ENCODE results near the gene KRTAP6-2.

- no peak for TF ChIP-seq CTCF (IDR thresholded peaks at IDR 0.05)
- TF ChIP-seq USF2 (IDR thresholded peaks at IDR 0.05) = no peak
- TF ChIP-seq MYC (IDR thresholded peaks at IDR 0.05; ENCODE audit: borderline replicate concordance, low read length) = no peak
- TF ChIP-seq RCOR1 (IDR thresholded peaks at IDR 0.05; ENCODE audit: low read depth, low read length) = no peak
- no peak for TF ChIP-seq POLR2A (IDR thresholded peaks at IDR 0.05; ENCODE audit: low read length)
- no peak for TF ChIP-seq HDAC2 (IDR thresholded peaks at IDR 0.05)
- TF ChIP-seq FOSL2 (IDR thresholded peaks at IDR 0.05) = no peak
- TF ChIP-seq FOSL2 (CRISPR knock-in tag; IDR thresholded peaks at IDR 0.05) = no peak
- no peak for TF ChIP-seq JUN (IDR thresholded peaks at IDR 0.05)
Measured at GRCh38 chr21:30638686-30639085, 40.0 kb upstream of the KRTAP6-2 start.
